GM12872 (cell line): ENCODE measurements around the gene CNR2.

Source experiments
- CTCF ChIP-seq: IDR thresholded peaks from 3 replicates; pipeline ENCODE4 v1.5.1; 2011; ENCODE audit warnings: low read depth, mild to moderate bottlenecking, low read length, moderate library complexity; ENCODE audit not compliant: insufficient read depth

Gene CNR2

GRCh38 chr1:23947366-23947765 is 34.2 kb upstream of the CNR2 start:
- no peak for TF ChIP-seq CTCF

- TF ChIP-seq CTCF: no peak
Measured at GRCh38 chr1:23936481-23937176, 23.5 kb upstream of the CNR2 start.

GRCh38 chr1:23931491-23931880 is 18.3 kb upstream of the CNR2 start:
- no peak for TF ChIP-seq CTCF

- no peak for TF ChIP-seq CTCF
Measured at GRCh38 chr1:23930861-23931490, 17.8 kb upstream of the CNR2 start.

- TF ChIP-seq CTCF: no peak
Measured at GRCh38 chr1:23930270-23930669, 17.1 kb upstream of the CNR2 start.

- no peak for TF ChIP-seq CTCF
Measured at GRCh38 chr1:23928789-23929188, 15.6 kb upstream of the CNR2 start.

- no peak for TF ChIP-seq CTCF
Measured at GRCh38 chr1:23927097-23927496, 13.9 kb upstream of the CNR2 start.
